KOPT-K1 (cell line): ENCODE results near the gene SARDH.

Experiments
- H3K27ac ChIP-seq: fragments of 200-600 bp; sonication (generic); 2 replicates; pipeline ENCODE4 v1.5.1; 2016; ENCODE audit warnings: antibody characterized with exemption, mild to moderate bottlenecking, low read depth, low read length; ENCODE audit not compliant: poor library complexity, severe bottlenecking
- H3K36me3 ChIP-seq: fragments of 200-600 bp; sonication (generic); 2 replicates; pipeline ENCODE4 v1.5.1; 2017; ENCODE audit warnings: antibody characterized with exemption, mild to moderate bottlenecking, low read length, moderate library complexity; ENCODE audit not compliant: insufficient read depth
- H3K9me3 ChIP-seq: fragments of 200-600 bp; sonication (generic); 2 replicates; pipeline ENCODE4 v1.5.1; 2017; ENCODE audit warnings: antibody characterized with exemption, low read length, mild to moderate bottlenecking; ENCODE audit not compliant: insufficient read depth, poor library complexity, severe bottlenecking

The SARDH gene

GRCh38 chr9:133645021-133645765 is 93.0 kb downstream of the SARDH start:
- Histone ChIP-seq H3K27ac (no peak overlapping the region), H3K9me3 (no peaks in the 10 kb centered on the region), H3K36me3 (no peaks in the 10 kb centered on the region)

- no peaks in the 10 kb centered on the region for H3K36me3 ChIP-seq
- H3K9me3 ChIP-seq, result no peaks in the 10 kb centered on the region
- no peak overlapping the region for H3K27ac ChIP-seq
Observed at GRCh38 chr9:133643978-133644760, 94.0 kb downstream of the SARDH start.

GRCh38 chr9:133643362-133643755 is 94.8 kb downstream of the SARDH start:
- H3K9me3 ChIP-seq, result no peaks in the 10 kb centered on the region
- H3K36me3 ChIP-seq, result no peaks in the 10 kb centered on the region
- H3K27ac ChIP-seq, result no peak overlapping the region

GRCh38 chr9:133642708-133643361 is 95.3 kb downstream of the SARDH start:
- no peaks in the 10 kb centered on the region for H3K9me3 ChIP-seq
- no peak overlapping the region for H3K27ac ChIP-seq
- no peaks in the 10 kb centered on the region for H3K36me3 ChIP-seq

GRCh38 chr9:133641861-133642595 is 96.1 kb downstream of the SARDH start:
- Histone ChIP-seq H3K9me3 (no peaks in the 10 kb centered on the region), H3K27ac (no peak overlapping the region), H3K36me3 (no peaks in the 10 kb centered on the region)

GRCh38 chr9:133641396-133641655 is 96.8 kb downstream of the SARDH start:
- no peaks in the 10 kb centered on the region for H3K9me3 ChIP-seq
- no peaks in the 10 kb centered on the region for H3K36me3 ChIP-seq
- H3K27ac ChIP-seq, result no peak overlapping the region

- H3K36me3 ChIP-seq, result no peaks in the 10 kb centered on the region
- no peak overlapping the region for H3K27ac ChIP-seq
- H3K9me3 ChIP-seq, result no peaks in the 10 kb centered on the region
Observed at GRCh38 chr9:133640580-133641395, 97.4 kb downstream of the SARDH start.

GRCh38 chr9:133640160-133640559 is 98.0 kb downstream of the SARDH start:
- no peaks in the 10 kb centered on the region for H3K9me3 ChIP-seq
- no peak overlapping the region for H3K27ac ChIP-seq
- H3K36me3 ChIP-seq, result no peaks in the 10 kb centered on the region

GRCh38 chr9:133639613-133640012 is 98.5 kb downstream of the SARDH start:
- Histone ChIP-seq H3K27ac (no peak overlapping the region), H3K36me3 (no peaks in the 10 kb centered on the region)

GRCh38 chr9:133638711-133639110 is 99.4 kb downstream of the SARDH start:
- no peaks in the 10 kb centered on the region for H3K36me3 ChIP-seq
- no peaks in the 10 kb centered on the region for H3K9me3 ChIP-seq
- H3K27ac ChIP-seq, result no peak overlapping the region

More at GRCh38 chr9:133639613-133640012, 98.5 kb downstream of the SARDH start:
- H3K9me3 ChIP-seq, result no peaks in the 10 kb centered on the region

GRCh38 chr9:133638076-133638475 is 100.1 kb downstream of the SARDH start:
- Histone ChIP-seq H3K36me3 (no peaks in the 10 kb centered on the region), H3K9me3 (no peaks in the 10 kb centered on the region), H3K27ac (no peak overlapping the region)

- no peak overlapping the region for H3K27ac ChIP-seq
- H3K9me3 ChIP-seq, result no peaks in the 10 kb centered on the region
- H3K36me3 ChIP-seq, result no peaks in the 10 kb centered on the region
Observed at GRCh38 chr9:133637451-133638055, 100.6 kb downstream of the SARDH start.

- no peaks in the 10 kb centered on the region for H3K36me3 ChIP-seq
- H3K9me3 ChIP-seq, result no peaks in the 10 kb centered on the region
- no peak overlapping the region for H3K27ac ChIP-seq
Observed at GRCh38 chr9:133636902-133637301, 101.2 kb downstream of the SARDH start.
